Measurements from ENCODE around the gene PLAAT3.

PLAAT3 gene

GRCh38 chr11:63614136-63614671 is at the start of gene PLAAT3 (continued):
- TF ChIP-seq ZBTB6 (tag by site-specific recombination; IDR thresholded peaks at IDR 0.05) (no peak), ZNF488 (tag by site-specific recombination; IDR thresholded peaks at IDR 0.05) (no peak), ZNF335 (tag by site-specific recombination; conservative IDR thresholded peaks at IDR 0.05) (peak; percentile 6), MZF1 (tag by site-specific recombination; IDR thresholded peaks at IDR 0.05; ENCODE audit: borderline replicate concordance) (no peak), ZNF513 (tag by site-specific recombination; IDR thresholded peaks at IDR 0.05) (no peak), ZNF404 (tag by site-specific recombination; IDR thresholded peaks at IDR 0.05) (no peak), GLIS2 (tag by site-specific recombination; IDR thresholded peaks at IDR 0.05) (peak; percentile 19; the same call in 1 of the 2 replicates), ZBTB20 (tag by site-specific recombination; IDR thresholded peaks at IDR 0.05) (peak; percentile 61; the same call in 1 of the 2 replicates), ZNF146 (tag by site-specific recombination; IDR thresholded peaks at IDR 0.05) (no peak), CTCF (tag by site-specific recombination; IDR thresholded peaks at IDR 0.05) (no peak), ZNF341 (tag by site-specific recombination; IDR thresholded peaks at IDR 0.05; ENCODE audit: low read depth) (peak; percentile 61), ZNF10 (tag by site-specific recombination; IDR thresholded peaks at IDR 0.05) (no peak), ZNF366 (tag by site-specific recombination; conservative IDR thresholded peaks at IDR 0.05) (no peak), ZSCAN5A (tag by site-specific recombination; IDR thresholded peaks at IDR 0.05) (no peak), ZIC2 (tag by site-specific recombination; IDR thresholded peaks at IDR 0.05) (peak; percentile 29), SETDB1 (IDR thresholded peaks at IDR 0.05; ENCODE audit: insufficient read length, low read length) (no peak), ZBTB8A (tag by site-specific recombination; IDR thresholded peaks at IDR 0.05) (peak; percentile 77), SP7 (tag by site-specific recombination; IDR thresholded peaks at IDR 0.05) (0 out of 2 replicates have a peak, but pooled peaks have one; percentile 13), KLF8 (tag by site-specific recombination; IDR thresholded peaks at IDR 0.05) (peak; percentile 16; the same call in 1 of the 2 replicates), ZNF571 (tag by site-specific recombination; IDR thresholded peaks at IDR 0.05) (no peak), ZNF560 (tag by site-specific recombination; IDR thresholded peaks at IDR 0.05; ENCODE audit: borderline replicate concordance) (no peak), YY1 (tag by site-specific recombination; IDR thresholded peaks at IDR 0.05) (0 out of 2 replicates have a peak, but pooled peaks have one; percentile 13), WT1 (tag by site-specific recombination; IDR thresholded peaks at IDR 0.05) (no peak), ZNF549 (tag by site-specific recombination; IDR thresholded peaks at IDR 0.05) (no peak), ZNF292 (tag by site-specific recombination; IDR thresholded peaks at IDR 0.05; ENCODE audit: borderline replicate concordance, low read depth) (no peak), ZFHX2 (tag by site-specific recombination; conservative IDR thresholded peaks at IDR 0.05) (peak; percentile 15; the same call in 1 of the 2 replicates), ZNF629 (tag by site-specific recombination; IDR thresholded peaks at IDR 0.05) (no peak), ZNF664 (tag by site-specific recombination; IDR thresholded peaks at IDR 0.05) (no peak)
